Measurements from ENCODE around the gene FN3KRP.

The FN3KRP gene

DNA sequence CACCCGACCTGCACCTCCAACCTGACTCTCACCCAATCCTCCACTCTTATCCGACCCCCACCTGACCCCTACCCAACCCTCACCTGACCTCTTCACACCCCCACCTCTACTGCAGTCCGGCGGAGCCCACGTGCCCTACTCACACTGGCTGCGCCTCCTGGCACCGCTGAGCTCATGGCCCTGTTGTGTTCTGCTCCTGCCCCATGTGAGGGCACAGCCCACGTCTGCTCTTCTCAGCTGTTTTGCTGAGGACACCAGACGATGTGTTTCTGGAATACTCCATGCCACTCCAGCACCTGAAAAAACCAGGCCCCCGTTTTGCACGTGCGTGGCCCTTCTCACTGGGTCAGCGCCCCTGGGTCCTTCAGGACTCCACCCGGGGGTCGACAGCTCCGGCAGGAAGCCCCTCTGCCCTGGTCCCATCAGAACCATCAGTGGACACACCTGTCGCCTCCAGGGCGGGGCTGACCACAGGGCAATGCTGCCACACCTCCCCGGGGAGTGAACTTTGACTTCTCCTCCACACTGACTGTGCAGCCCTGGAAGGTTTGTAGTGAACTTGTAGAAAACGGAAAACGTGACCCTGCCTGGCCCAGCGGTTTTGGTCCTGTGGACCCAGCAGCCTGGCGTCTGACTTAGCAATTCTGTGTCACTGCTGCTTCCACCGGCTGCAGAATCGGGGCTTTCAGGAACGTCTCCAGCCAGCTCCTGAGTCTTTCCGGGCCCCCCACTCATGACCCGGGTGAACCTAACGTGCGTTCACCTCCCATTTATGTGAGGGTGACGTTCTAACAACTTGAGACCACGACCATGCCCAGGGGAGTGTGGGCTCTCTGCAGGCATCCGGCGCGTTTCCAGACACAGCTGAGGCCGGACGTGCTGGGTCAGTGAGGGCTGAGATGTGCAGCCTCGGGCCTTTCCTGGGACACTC, 12.3 kb upstream of the FN3KRP start:
- in situ Hi-C loops (cut with HindIII; ENCODE audit: low sequenced_read_pairs) = no loop called here

DNA sequence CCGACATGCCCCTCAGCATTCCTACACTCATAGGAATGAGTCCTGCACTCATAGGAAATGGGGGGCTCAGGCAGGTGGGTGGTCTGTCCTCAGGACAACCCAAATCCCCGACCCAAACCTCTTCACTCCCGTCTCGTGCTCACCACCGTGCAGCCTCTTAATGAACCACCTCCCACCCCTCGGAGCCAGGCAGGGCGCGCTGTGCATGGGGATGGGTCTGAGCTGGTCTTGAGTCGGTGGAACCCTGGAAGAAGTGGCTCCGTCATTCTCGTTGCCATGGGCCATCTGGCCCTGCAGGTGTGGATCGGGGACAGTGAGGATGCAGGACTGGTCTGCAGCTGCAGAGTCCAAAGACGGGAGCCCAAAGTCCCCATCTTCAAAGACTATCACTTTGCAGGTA, 11.6 kb upstream of the FN3KRP start:
- in situ Hi-C loops (cut with HindIII; ENCODE audit: low sequenced_read_pairs) = no loop called here

DNA sequence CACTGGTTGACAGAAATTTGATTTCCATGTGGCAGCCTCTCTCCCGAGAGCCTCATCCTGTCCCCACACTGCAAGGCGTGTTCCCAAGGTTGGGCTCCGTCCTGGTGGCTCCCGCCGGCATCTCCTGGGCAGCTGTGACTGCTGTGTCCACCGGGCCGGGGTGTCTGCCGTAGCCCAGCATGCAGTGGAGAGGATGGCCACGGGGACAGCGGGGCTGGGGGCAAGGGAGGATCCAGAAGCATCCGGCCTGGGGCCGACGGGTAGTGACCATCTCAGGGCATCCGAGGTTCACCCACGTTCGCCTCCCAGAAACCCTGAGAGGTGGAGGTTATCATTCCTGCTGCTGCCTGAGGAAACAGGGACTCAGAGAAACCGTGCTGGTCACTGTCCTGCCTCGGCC, 10.8 kb upstream of the FN3KRP start:
- in situ Hi-C loops (cut with HindIII; ENCODE audit: low sequenced_read_pairs) = no loop called here

DNA sequence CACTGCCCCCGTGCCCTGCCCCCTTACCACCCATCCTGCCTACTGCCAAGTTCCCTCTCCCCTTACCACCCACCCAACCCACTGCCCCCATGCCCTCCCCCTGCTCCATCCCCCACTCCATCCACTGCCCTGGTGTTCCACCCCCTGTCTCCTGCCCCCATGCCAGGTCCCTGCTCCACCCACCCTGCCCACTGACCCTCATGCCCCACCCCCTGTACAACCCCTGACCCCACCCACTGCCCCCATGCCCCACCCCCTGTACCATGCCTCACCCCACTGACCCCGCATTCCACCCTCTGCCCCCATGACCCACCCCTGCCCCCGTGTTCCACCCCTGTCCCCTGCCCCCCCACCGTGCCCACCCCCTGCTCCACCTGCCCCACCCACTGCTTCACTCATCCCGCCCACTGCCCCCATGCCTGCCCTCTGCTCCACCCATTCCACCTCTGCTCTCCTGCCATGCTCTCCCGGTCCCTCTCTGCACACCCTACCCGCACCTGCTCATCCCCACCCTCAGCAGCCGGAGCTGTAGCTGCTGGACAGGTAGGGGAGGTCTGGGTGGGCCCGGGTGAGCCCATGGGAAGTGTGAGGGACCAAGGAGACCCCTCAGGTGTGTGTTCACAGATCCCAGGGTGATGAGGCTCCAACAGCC, 7.4 kb upstream of the FN3KRP start:
- in situ Hi-C loops (cut with HindIII; ENCODE audit: low sequenced_read_pairs) = no loop called here

DNA sequence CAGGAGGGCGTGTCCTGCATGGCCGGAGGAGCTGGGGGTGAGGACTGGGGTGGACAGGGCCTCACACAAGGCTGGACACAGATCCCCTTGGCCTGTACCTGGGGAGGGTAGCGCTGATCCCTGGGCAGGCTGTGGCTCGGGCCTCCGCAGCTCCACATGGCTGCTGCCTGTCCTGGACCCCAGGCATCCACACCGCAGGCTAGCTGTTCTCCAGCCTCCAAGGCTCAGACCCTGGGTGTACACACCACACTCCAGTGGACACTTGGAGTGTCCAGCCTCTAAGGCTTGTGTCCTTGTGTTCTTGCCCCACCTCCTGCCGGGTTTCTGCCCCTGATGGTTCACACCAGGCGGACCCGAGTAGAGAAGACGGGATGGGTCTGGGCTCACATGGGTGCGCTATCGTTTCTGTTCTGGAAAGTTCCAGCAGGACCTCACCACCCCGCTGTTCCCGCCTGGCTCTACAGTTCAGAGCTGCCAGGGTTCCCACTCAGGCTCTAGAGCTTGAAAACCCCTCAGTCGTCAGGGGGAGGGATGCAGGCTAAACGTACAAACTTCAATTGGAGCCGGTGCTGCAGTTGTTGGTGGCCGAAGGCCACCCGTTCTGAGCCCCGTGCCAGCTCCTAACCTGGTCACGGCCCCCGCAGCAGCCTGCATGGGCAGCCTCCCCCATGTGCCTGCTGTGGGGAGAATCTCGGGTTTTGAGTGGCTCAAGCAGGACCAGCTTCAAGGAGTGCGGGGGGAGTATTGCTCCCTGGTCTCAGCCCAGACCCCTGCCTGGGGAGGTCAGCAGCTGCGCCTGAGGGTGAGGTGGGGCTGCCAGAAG, 6.6 kb upstream of the FN3KRP start:
- in situ Hi-C loops (cut with HindIII; ENCODE audit: low sequenced_read_pairs) = no loop called here

DNA sequence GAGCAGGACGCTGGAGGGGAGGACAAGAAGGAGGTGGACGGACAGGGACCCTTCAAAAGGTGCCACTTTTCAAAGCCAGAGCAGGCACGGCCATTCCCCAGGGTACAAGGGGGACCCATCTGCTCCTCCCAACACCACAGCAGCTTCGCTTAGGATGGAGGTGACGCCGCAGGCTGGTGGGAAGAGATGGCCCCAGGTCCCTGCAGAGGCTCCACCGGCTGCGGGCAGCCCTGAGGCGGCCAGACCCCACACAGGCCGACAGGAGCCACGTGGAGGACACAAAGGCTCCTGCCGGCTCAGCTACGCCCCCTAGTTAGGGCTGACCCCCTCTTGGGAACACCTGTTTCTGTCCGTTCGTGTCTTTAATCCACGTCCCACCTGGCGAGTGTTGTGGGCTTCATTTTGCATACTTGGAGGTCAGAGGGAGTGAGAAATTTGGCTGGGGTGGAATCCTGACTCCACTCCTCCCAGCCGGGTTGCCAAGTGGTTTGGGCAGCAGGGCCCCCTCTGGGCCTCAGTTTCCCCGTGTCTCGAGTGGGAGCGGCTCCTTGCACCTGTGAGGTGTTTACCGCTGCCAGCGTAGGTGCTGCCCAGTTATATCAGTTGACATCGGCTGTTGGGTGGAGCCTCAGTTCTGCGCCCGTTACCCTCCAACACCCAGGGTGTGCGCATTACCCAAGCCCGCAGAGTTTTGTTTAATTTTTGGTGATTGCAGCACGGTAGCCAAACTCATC, 5.8 kb upstream of the FN3KRP start:
- in situ Hi-C loops (cut with HindIII; ENCODE audit: low sequenced_read_pairs) = no loop called here

DNA sequence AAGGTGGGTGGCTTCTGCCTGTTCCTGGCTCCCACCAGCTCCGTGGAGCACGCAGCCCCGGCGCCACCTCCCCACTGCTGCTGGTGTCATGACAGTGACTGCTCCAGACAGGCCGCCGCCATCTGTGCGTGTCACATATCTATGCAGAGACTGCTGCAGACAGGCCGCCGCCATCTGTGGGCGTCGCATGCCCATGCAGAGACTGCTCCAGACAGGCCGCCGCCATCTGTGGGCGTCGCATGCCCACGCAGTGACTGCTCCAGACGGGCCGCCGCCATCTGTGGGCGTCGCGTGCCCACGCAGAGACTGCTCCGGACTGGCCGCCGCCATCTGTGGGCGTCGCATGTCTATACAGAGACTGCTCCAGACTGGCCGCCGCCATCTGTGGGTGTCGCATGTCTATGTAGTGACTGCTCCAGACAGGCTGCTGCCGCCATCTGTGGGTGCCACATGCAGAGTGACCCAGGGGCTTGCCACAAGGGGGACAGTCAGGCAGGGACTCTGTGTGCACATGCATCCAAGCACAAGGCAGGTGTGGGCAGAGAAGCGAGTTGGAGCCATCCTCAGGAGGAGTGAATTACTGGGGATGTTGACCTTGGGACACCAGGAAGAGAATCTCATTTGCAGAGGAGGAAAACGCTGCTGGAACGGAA, 3.3 kb upstream of the FN3KRP start:
- in situ Hi-C loops (cut with HindIII; ENCODE audit: low sequenced_read_pairs) = no loop called here

DNA sequence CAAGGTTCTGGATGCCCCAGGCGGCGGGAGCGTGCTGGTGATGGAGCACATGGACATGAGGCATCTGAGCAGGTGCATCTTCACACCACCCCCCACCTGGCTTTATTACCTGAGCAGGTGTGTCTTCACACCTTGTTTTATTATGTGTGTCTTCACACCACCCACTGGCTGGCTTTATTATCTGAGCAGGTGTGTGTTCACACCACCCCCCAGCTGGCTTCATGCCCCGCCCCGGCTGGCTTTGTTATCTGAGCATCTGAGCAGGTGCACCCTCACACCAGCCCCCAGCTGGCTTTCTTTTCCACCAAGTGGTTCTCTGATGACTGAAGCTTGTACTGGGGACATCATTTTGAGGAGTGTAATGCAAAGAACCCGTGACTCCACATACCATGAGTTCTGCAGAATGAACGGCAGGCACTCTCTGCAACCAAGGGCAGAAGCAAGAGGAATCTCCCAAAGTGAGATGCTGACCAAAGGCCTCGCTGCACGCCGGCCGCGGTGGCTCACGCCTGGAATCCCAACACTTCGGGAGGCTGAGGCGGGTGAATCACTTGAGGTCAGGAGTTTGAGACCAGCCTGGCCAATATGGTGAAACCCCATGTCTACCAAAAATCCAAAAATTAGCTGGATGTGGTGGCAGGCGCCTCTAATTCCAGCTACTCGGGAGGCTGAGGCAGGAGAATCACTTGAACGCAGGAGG, 2.6 kb downstream of the FN3KRP start:
- in situ Hi-C loops (cut with HindIII; ENCODE audit: low sequenced_read_pairs) = no loop called here

DNA sequence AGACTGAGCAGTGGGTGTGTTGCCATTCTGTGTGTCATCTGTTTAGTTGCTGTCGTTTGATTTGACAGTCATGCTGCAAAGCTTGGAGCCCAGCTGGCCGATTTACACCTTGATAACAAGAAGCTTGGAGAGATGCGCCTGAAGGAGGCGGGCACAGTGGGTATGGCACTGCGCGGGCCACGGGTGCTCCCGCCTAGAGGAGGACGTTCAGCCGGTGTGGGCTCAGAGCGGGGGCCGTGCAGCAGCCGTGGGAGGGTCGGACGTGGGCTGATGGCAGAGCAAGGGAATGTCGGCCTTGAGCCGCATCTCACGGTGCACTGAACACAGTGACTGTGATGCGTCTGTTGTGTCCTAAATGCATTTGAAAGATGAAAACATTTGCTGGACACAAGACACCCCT, 3.7 kb downstream of the FN3KRP start:
- in situ Hi-C loops (cut with HindIII; ENCODE audit: low sequenced_read_pairs) = no loop called here

DNA sequence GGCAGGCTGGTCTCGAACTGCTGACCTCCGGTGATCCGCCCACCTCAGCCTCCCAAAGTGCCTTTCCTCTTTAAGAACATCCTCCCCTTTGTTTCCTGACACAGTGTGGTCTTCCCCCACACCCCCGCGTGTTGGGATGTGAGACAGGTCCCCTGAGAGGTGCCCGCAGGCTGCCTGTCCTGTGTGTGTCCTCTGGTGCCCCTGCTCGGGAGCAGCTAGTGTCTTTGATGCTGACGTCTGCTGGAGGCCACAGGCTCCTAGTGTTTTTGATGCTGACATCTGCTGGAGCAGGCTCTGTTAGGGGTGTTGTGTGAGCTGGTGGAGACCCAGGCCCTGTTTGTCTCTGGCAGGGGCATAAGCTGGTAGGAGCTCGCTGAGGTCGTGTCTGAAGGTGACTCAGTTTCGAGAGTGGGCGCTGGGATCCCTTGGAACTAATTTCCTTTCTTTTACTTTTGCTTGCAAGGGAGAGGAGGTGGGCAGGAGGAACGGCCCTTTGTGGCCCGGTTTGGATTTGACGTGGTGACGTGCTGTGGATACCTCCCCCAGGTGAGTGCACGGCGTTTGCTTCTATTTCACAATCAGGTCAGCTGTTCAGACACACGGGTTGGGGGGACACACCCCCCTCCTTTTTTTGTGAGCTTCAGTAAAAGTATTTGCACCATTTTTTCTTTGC, 6.0 kb downstream of the FN3KRP start:
- in situ Hi-C loops (cut with HindIII; ENCODE audit: low sequenced_read_pairs) = no loop called here

DNA sequence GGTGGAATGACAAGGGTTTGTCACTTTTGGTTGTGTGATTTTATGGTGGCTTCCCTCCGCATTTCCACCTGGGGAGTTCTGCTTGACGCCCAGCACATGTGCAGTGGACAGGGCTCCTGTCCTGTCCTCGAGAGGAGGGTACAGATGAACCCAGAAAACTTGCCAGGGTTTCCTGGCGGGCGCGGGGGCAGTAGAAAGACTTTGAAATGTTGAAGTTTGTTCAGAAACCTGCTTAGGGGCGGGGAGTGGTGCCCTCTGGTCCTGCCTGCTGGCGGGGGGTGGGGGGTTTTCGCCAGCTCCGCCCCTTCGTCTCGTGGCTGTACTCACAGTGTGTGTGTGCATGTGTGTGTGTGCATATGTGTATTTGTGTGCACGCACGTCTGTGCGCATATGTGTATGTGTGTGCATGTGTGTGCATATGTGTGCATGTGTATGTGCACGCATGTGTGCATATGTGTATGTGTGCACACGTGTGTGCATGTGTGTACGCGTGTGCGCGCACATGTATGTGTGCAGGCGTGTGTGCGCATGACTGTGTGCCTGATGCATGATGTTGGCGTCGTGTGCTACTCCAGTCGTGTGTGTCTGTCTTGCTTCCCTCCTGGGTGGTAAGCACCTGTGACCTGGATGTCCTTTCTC, 6.8 kb downstream of the FN3KRP start:
- in situ Hi-C loops (cut with HindIII; ENCODE audit: low sequenced_read_pairs) = no loop called here

DNA sequence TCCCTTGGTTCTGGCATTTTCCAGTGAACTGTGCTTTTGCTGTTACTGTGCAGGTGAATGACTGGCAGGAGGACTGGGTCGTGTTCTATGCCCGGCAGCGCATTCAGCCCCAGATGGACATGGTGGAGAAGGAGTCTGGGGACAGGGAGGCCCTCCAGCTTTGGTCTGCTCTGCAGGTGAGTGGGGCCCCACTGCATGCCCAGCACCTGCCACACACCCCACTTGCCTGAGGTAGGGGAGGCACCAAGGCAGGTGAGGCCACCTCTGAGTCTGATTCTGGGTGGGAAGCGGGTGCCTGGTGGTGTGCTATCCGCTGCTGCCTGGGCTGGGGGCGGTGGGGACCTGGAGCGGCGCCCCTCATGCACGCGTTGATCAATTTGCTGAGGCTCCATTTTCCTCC, 9.9 kb downstream of the FN3KRP start:
- in situ Hi-C loops (cut with HindIII; ENCODE audit: low sequenced_read_pairs) = no loop called here

DNA sequence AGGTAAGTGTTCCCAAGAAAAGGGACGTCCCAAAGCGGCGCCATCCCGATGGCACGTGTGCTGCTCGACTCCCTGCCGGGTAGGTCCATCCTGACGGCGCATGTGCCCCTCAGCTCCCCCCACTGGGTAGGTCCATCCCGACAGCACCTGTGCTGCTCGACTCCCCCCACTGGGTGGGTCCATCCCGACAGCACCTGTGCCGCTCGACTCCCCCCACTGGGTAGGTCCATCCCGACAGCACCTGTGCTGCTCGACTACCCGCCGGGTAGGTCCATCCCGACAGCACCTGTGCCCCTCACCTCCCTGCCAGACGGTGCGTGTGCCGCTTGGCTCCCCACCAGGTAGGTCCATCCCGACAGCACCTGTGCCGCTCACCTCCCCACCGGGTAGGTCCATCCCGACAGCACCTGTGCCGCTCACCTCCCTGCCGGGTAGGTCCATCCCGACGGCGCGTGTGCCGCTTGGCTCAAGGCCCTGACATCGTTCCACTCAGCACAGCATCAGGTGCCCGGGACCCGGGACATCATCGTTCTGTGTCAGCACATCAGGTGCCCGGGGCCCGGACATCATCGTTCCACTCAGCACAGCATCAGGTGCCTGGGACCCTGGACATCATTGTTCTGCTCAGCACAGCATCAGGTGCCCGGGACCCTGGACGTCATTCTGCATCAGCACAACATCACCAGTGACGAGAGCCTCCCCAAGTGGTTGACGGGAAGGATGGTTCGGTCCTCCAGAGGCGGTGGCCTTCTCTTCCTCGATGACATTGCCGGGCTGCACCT, 13.2 kb downstream of the FN3KRP start:
- in situ Hi-C loops (cut with HindIII; ENCODE audit: low sequenced_read_pairs) = no loop called here

DNA sequence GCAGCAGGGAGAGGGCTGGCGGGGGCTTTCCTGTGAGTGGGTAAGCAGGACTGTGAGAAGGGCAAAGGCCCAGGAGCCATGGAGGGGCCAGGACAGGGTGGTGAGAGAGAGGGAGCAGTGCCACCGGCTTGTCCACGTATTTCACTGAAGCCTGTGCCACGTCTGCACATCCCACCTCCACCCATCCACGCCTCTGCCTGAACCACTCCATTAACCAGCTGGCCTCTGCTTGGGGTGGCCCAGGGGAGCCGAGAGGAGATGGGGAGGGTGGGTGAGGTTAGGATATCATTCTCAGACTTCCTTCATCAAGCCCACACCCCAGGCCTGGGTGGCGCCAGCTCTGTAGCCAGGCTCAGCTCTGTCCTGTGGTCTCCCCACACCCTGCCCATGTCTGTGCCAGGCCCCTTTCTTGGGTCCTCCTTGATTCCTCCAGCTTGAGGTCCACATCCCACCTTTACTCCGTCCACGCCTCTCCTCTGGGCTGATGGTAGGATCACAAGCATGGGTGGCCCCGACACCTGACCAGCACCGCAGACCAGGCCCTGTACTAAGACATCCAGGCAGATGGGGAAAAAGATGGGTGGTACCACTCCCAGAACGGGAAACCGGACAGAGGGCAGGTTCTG, 15.7 kb downstream of the FN3KRP start:
- in situ Hi-C loops (cut with HindIII; ENCODE audit: low sequenced_read_pairs) = no loop called here

DNA sequence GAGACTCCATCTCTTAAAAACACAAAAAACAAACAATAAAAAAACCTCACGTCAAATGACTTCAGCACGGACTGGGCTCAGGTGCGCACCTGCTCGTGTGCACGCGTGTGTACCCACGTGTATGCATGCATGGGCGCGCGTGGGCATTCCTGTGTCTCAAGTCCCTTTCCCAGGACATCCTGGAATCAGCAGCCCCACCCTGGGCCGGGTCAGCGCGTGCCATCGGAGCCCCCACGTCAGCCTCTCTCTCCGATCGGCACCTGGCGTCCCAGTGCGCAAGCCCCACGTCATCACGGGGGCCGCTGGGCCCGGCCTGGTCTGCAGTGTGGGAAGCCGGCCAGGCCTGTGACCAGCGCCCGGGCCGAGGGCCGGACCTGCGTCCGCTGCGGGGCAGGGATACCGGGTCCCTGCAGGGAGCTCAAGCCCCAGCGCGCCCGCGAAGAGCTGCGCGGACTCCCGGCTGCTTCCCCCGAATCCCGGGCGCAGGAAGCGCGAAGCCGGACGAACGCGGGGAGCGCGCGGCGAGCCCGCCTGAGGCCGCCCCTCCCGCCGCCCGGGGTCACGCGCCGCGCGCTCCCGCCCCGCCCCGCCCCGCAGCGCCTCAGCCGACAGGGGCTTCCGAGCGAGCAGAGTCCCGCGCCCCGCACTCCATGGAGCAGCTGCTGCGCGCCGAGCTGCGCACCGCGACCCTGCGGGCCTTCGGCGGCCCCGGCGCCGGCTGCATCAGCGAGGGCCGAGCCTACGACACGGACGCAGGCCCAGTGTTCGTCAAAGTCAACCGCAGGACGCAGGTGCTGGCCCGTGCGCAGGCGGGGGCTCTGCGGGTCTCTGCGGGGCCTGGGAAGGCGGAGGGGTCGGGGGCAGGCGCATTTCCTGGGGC, 18.7 kb downstream of the FN3KRP start, which contains the start of gene FN3K:
Gene FN3K, plus strand, starts transcription at position 629 of the 880 bp plus-strand sequence. Its CDS starts 22 bp downstream, at position 651.
- in situ Hi-C loops (cut with HindIII; ENCODE audit: low sequenced_read_pairs) = no loop called here

DNA sequence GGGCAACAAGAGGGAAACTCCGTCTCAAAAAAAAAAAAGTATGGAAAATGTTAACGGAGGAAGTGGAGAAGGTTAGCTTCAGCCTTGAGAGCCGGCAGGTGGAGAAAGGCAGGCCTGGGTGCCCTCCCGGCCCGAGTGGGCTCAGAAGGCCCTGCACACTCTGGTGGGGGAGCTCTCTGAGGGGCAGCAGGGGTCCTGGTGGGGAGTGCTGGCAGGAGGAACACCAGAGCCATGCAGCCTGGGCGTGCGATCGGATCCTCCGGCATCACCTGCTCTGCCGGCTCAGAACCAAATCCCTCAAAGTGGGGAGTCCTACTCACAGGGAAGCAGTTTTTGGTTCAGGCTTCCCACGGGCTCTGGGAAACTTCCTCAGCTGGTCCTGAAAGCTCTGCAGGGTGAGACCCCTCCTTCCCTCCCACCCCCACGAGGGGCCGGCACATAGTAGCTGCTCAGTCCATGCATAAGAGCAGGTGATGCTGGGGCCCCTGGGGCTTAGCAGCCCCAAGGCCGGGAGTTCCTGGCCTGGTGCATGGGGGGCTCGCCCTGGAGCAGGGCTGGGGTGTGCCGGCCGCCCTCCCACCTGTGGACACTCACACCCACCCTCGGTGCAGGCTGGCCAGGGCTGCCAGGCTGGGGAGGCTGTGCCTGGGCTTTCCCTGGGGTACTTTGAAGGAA, 20.1 kb downstream of the FN3KRP start:
- in situ Hi-C loops (cut with HindIII; ENCODE audit: low sequenced_read_pairs) = no loop called here
